Measurements from ENCODE around the gene OR5AC2. TPM values are rescaled to one million over a fixed set of nuclear protein-coding genes. Genes with fewer than 3 reads are reported as not detected.

OR5AC2 gene
- total RNA-seq, 1 donor from 2014 or later: not detected

Other genes starting within 250 kb of the OR5AC2 start
- gene RIOX2, start 114.7 kb upstream of the OR5AC2 start, total RNA-seq: 18.3 and 27.1 TPM in 2 replicates
- not detected in 2 replicates for gene GABRR3, start 51.9 kb upstream of the OR5AC2 start, total RNA-seq
- not detected in 2 replicates for gene OR5H1, start 43.5 kb downstream of the OR5AC2 start, total RNA-seq
- not detected in 2 replicates for gene OR5H14, start 60.3 kb downstream of the OR5AC2 start, total RNA-seq
- not detected in 2 replicates for gene OR5H15, start 79.5 kb downstream of the OR5AC2 start, total RNA-seq
- not detected in 2 replicates for gene OR5H6, start 177.1 kb downstream of the OR5AC2 start, total RNA-seq
- gene OR5H2, start 195.3 kb downstream of the OR5AC2 start, total RNA-seq: not detected in 2 replicates